Measurements from ENCODE around the gene DBH. TPM values are rescaled to one million over a fixed set of nuclear protein-coding genes. Genes with fewer than 3 reads are reported as not detected.

Gene DBH
- total and polyA plus RNA-seq, 2 donors (not counting 1 experiment from before 2014, with no cell fraction given) = not detected

DNA sequence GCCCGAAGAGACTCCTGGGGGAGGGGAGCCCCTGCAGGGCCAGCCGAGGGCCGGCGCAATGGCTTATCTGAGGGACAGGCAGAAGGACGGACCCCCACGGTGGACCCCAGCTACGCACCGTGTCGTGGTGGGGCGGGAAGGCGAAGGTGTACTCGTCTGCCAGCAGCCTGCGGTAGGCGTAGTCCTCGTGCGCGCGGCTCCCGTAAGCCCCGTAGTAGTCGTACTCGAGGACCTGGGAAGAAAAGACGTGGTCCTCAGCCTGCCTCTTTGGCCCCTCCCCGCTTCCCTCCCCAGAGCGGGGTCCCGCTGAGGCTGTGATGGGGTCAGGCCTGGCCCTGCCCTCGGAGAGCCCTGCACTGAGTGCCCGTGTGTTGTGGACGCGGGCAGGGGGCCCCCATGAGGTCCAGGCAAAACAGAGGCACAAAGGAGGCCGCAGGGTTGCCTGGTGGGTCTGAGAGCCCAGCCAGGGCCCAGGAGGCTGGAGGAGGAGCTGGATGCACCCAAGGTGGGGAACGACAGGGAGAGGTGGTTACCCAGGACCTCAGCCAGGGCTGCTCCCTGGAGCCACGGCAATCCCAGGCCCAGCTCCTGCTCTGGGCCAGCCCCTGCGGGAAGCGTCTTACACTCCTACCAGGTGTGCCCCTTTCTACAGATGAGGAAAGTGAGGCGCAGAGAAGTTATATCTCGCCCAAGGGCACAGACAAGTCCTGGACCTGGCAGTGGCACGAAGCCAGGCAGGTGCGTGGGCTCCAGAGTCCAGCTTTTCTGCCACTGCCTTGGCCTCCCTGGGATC, 66.8 kb downstream of the DBH start:
- WGBS (ENCODE audit: insufficient coverage) = 32% methylated on average over 37 of the region's 39 CpGs
- ChIA-PET POLR2A (no interaction called here), CTCF (no interaction called here)
- intact Hi-C loops (cut with micrococcal nuclease) = no loop called here
- Histone ChIP-seq H3K9me3 (ENCODE audit: control extremely low read depth in 1 of 3, control insufficient read depth in 2 of 3, insufficient read depth in 1 of 3, low read length in 2 of 3) (peaks cover 0 to 4% (median 0%) of the 10 kb centered on the region in 3 donors), H3K4me3 (ENCODE audit: control extremely low read depth in 1 of 5, extremely low read depth in 1 of 5, insufficient read depth in 1 of 5, low read depth in 2 of 5, low read length in 4 of 5) (peak overlapping the region in 4 of 5 experiments; percentile 27 to 43 (median 38)), H3K9ac (ENCODE audit: low read length) (peak overlapping the region; percentile 55), H3K27me3 (replicated peaks in 1 of 4; ENCODE audit: control extremely low read depth in 1 of 4, control insufficient read depth in 3 of 4, insufficient read depth in 4 of 4, low read length in 3 of 4) (peaks cover 0 to 13% (median 6%) of the 10 kb centered on the region in 4 experiments), H4K20me1 (ENCODE audit: control insufficient read depth, insufficient read depth, low read length, poor library complexity, severe bottlenecking) (no peaks in the 10 kb centered on the region), H3K27ac (ENCODE audit: low read length in 2 of 2) (no peak overlapping the region), H2AFZ (ENCODE audit: insufficient read depth, low read depth, low read length, poor library complexity, severe bottlenecking) (peak overlapping the region; percentile 62), H3K4me1 (ENCODE audit: control insufficient read depth in 2 of 2, insufficient read depth in 2 of 2, low read length in 2 of 2) (peaks cover 16 to 33% of the 10 kb centered on the region in 2 donors), H3K4me2 (replicated peaks; ENCODE audit: low read depth, low read length, poor library complexity, severe bottlenecking) (peak overlapping the region; percentile 74), H3K36me3 (replicated peaks in 1 of 2; ENCODE audit: control extremely low read depth in 1 of 2, control insufficient read depth in 1 of 2, extremely low read depth in 1 of 2, insufficient read depth in 2 of 2, low read length in 1 of 2) (no peaks in the 10 kb centered on the region), H3K79me2 (ENCODE audit: control insufficient read depth, insufficient read depth, low read length) (no peaks in the 10 kb centered on the region)
- Mint-ChIP-seq H3K9me3 (ENCODE audit: insufficient read depth) (no peaks in the 10 kb centered on the region), H3K4me3 (peak overlapping the region; percentile 85), H3K4me1 (peaks cover 39% of the 10 kb centered on the region), H3K27me3 (peaks cover 24% of the 10 kb centered on the region), H3K27ac (peak overlapping the region; percentile 46)
- ATAC-seq (ENCODE audit: low read depth) (no peak), DNase-seq (no peak)
- TF ChIP-seq, protein P1, sequence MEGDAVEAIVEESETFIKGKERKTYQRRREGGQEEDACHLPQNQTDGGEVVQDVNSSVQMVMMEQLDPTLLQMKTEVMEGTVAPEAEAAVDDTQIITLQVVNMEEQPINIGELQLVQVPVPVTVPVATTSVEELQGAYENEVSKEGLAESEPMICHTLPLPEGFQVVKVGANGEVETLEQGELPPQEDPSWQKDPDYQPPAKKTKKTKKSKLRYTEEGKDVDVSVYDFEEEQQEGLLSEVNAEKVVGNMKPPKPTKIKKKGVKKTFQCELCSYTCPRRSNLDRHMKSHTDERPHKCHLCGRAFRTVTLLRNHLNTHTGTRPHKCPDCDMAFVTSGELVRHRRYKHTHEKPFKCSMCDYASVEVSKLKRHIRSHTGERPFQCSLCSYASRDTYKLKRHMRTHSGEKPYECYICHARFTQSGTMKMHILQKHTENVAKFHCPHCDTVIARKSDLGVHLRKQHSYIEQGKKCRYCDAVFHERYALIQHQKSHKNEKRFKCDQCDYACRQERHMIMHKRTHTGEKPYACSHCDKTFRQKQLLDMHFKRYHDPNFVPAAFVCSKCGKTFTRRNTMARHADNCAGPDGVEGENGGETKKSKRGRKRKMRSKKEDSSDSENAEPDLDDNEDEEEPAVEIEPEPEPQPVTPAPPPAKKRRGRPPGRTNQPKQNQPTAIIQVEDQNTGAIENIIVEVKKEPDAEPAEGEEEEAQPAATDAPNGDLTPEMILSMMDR (IDR thresholded peaks at IDR 0.05) = no peak
- no peak for TF ChIP-seq EZH2 (IDR thresholded peaks at IDR 0.05; ENCODE audit: borderline replicate concordance, insufficient read depth, low read depth, low read length, poor library complexity, severe bottlenecking)
